NOMO-1 treated with DMSO at 0.1 percent for 48 hours (cell line): ENCODE data around the gene NPBWR2.
"Not testable (repeated sequence)": the region's sequence is repeated elsewhere in the genome, so short reads cannot be mapped to it uniquely, and the experiment has no call there.

Source experiments
- DNase-seq: peaks from one replicate; lab custom pipeline; 2025; ENCODE audit not compliant: unreplicated experiment; lab: John Stamatoyannopoulos, UW

The NPBWR2 gene

DNA sequence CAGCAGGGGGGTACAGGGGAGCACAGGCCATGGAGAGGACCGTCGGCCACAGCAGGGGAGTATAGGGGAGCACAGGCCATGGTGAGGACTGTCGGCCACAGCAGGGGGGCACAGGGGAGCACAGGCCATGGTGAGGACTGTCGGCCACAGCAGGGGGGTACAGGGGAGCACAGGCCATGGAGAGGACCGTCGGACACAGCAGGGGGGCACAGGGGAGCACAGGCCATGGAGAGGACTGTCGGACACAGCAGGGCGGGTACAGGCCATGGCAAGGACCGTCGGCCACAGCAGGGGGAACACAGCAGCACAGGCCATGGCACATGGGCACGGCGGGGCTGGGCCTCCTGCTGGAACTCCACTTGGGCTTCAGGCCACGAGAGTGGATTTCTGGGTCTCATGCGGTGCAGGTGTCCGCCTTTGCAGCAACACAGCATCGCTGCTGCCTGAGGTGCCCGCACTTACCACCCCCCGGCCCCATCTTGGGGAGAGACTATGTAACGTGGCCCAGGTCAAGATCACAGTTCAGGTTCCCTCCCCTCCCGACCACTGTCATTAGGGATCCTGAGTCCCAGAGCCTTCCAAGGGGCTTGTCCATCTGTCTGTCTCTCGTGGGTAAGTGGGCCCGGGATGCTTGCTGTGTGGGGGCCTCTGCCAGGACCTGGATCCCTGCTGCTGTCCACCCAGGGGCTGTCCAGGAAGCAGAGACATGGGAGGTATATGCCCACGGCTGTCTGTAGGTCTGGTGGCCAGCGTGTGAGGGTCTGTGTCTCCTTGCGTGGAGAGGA lies 2.5 kb downstream of the NPBWR2 start:
- DNase-seq: no peak

DNA sequence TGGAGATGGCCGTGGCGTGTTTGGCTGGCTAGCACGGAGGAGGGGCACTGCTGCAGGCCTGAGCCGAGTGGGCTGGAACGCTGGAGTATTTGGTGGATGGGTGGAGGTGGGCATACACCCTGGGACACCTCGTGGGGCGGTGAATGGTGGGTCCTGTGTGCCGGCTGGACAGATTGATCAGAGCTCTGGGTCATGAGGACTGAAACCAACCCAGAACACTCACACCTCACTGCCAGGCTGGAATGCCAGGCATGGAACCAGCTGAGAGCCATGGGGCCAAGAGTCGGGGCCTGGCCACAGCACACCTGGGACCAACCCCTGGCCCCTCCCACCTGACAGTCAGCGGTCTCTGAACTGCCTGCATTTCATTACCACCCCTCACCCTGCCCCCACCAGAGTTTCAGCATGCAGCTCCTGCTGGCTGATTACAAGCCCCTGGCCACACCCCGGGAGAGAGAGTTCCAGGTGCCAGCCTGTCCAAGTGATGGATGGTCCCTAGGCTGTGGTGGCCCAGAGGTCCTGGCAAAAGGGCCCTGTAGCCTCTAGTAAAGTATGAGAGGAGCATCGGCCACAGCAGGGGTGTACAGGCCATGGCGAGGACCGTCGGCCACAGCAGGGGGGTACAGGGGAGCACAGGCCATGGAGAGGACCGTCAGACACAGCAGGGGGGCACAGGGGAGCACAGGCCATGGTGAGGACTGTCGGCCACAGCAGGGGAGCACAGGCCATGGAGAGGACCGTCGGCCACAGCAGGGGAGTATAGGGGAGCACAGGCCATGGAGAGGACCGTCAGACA lies 3.3 kb downstream of the NPBWR2 start:
- DNase-seq: no peak

DNA sequence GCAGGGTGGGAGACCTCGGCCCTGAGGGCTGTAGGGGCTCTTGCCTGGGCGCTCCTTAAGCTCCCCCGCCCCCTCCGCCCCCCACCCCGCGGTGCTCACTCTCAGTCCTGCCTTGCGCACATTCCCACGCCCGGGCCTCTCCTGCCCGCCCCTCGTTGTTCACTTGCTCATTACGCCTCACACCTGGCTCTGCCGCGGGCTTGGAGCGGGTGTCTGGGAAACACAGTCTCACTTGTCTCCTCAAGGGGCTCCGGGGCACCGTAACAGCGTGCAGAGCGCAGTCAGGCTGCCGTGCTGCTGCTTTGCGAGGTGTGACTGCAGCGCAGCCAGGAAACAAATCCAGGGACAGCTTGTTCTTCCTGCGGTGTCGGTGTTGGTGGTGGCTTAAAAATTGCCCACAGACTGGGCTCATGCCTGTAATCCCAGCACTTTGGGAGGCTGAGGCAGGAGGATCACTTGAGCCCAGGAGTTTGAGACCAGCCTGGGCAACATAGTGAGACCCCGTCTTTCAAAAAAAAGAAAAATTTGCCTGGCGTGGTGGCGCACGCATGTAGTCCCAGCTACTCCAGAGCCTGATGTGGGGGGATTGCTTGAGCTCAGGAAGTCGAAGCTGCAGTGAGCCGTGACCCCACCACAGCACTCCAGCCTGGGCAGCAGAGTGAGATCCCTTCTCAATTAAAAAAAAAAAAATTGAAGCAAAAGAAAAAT lies 4.6 kb downstream of the NPBWR2 start:
- DNase-seq: no peak

DNA sequence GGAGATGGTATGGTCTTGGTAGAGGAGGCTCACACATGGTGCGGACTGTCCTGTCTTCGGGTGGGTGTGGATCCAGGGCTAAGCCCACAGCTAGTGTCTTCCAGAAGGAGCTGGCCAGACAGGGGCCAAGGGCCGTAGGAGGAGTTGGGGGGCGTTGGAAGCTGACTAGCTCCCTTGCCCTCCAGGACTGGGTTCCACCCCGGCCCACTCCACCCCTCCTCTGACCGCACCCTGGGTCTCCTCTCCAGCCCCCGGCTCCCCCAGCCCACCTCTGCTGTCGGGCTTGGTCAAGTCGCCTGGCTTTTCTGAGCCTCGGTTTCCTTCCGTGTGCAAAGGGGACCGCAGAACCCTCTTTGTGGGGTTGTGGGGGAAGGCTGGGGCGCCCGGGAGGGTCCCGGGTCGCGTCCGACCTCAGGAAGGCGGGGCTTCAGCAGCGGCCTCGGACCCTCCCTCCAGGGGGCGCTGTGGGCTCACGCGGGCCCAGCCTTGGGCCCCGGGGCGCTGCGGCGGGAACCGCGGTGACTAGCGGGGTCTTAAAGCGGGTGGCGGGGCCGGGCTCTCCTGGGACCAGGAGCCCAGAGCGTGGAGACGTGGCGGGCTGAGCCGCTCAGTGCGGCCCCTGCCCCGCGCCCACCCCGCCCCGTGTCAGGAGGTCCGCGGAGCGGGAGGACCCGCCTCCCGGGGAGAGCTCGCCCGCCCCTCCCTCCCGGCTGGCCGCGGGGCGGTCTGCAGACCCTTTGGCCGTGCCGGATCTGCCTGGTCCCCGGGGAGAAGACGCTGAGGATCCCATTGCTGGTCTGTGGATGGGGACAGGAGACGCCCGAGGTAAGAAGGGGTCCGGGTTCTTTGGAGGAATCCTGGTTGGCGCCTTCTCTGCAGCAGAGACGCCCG lies 5.4 kb downstream of the NPBWR2 start:
- peak; percentile 19 for DNase-seq

DNA sequence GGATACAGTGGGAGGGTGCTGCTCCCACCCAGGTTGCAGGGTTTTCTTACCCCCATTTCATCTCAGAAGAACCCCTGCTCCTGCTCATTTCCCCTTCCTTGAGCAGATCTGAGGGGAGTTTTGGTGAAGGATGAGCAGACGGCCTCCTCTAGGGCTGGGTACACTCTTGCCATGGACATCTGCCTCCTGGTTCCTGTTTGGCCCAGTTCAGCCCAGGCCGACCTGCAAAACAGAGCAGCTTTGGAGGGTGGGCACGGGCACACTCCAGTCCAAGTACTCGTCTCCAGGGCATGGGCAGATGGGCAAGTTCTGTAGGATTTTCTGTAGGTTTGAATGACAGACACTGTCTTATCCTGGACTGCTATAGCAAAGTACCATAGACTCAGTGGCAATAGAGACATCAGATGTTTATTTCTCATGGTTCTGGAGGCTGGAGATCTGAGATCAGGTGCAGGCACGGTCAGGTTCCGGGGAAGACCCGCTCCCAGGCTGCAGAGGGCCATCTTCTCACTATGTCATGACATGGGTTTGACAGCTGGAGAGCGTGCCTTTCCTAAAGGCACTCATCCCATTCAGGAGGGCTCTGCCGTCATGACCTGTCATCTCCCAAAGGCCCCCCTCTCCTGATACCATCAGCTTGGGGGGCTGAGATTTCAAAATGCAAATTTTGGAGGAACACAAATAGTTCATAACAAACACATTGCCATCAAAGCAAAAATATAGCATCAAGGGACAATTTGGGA lies 6.2 kb downstream of the NPBWR2 start:
- no peak for DNase-seq

DNA sequence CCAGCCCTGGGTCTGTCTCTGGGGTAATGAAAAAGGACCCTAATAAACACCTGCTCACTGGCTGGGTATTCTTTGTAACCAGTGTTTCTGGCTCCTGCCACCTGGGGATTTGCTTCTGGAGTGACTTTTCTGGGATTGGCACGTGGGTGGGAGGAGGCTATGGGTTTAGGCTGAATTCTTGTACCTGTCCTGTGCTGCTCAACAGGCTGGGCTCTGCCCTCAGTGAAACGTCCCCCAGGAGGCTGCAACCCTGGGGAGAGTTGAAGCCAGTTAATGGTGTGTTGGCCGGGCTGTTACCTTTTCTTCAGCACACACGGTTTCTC lies 6.8 kb downstream of the NPBWR2 start:
- DNase-seq: no peak

DNA sequence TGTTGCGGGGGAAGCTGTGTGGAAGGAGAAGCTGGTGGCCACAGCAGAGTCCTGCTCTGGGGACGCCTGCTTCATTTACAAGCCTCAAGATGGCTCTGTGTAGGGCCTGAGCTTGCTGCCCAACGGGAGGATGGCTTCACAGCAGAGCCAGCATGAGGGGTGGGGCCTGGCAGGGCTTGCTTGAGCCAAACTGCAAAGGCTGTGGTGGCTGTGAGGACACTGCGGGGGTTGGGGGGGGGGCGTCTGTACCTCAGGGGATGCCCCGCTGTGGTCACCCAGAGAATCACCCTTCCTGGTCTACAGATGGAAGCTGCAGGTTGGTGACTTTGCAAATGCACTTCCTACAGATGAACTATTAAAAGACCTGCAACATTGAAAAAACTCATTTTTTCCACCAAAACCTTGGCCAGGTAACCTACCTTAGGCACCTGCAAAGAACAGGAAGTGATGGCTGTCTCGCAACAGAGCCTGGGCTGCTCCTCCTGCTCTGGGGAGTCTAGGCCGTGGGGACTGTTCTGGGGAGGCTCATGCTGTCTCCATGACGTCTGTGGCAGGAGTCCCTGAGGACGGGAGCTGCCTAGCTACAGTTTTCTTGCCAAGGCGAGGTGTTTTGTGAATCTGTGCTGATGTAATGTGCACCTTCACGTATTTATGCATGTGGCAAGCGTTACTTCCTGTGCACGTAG lies 7.3 kb downstream of the NPBWR2 start:
- no peak for DNase-seq

DNA sequence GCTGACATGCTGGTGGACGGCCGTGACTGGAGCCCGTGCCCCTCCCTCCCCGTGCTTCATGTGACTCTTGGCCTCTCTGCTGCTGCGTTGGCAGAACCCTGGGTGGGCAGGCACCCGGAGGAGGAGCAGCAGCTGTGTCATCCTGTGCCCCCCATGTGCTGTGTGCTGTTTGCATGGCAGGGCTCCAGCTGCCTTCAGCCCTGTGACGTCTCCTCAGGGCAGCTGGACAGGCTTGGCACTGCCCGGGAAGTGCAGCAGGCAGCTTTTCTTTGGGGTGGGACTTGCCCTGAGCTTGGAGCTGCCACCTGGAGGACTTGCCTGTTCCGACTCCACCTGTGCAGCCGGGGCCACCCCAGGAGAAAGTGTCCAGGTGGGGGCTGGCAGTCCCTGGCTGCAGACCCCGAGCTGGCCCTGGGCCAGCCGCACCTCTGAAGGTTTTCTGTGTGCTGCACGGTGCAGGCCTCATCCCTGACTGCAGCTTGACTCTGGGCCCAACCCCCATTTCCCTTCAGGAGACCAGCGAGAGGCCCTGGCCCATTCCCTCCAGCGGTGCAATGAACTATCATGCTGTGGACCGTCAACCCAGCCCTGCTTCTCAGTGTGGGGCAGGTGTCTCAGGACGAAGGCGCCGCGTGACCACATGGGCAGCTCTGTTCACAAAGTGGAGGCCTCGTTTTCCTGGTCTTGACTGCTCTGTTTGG lies 8.1 kb downstream of the NPBWR2 start:
- DNase-seq: no peak

DNA sequence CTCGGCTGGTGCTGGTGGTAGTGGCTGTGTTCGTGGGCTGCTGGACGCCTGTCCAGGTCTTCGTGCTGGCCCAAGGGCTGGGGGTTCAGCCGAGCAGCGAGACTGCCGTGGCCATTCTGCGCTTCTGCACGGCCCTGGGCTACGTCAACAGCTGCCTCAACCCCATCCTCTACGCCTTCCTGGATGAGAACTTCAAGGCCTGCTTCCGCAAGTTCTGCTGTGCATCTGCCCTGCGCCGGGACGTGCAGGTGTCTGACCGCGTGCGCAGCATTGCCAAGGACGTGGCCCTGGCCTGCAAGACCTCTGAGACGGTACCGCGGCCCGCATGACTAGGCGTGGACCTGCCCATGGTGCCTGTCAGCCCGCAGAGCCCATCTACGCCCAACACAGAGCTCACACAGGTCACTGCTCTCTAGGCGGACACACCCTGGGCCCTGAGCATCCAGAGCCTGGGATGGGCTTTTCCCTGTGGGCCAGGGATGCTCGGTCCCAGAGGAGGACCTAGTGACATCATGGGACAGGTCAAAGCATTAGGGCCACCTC lies 8.8 kb downstream of the NPBWR2 start:
- DNase-seq: no peak

DNA sequence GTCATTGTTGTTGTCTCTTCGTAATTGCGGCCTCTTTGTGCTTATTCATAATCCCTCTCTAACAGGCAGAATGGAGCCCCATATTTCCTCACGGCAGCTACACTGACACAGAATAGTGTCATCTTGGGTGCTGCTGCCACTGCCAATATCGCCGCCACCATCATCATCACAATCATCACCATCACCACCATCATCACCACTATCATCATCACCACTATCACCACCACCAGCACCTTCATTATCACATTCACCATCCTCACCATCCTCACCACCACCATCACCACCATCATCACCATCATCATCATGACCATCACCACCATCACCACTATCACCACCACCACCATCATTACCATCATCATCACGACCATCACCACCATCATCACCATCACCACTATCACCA lies 10.8 kb downstream of the NPBWR2 start:
- DNase-seq: no peak

DNA sequence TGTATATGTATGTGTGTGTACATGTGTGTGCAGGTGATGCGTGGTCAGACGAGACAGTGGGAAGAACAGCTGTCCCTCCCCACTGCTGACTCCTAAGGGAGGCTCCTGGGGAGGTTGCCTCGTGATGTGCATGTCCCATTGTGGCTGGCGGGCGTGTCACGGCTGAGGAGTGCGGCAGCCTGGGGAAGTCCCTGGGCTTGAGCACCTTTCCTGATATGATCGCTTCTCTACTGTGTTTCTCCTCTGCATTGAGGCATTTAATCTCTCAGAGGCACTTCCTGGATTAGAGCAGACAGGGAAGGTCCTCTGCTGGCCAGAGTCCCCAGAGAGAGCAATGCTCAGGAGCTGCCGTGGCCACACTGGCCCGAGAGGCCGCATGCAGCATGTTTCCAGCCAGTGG lies 11.4 kb downstream of the NPBWR2 start:
- no peak for DNase-seq

DNA sequence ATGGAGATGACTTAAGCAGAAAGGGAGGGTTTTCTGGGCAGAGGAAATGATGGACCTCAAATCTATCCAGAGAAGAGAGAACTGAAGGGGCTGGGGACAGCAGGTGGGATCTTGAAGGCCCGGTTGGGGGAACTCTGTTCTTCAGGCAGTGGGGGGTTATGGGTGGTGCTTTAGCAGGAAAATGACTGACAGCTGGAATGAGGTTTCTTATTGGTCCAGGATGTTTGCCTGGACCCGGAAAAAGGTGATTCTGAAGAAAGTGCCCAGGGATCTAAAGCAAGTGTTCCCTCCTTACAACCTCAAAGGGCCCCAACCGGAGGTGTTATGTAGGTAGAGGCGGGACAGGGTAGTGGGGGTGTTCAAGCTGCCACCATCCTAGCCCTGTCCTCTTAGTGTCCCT lies 11.9 kb downstream of the NPBWR2 start:
- no peak for DNase-seq

DNA sequence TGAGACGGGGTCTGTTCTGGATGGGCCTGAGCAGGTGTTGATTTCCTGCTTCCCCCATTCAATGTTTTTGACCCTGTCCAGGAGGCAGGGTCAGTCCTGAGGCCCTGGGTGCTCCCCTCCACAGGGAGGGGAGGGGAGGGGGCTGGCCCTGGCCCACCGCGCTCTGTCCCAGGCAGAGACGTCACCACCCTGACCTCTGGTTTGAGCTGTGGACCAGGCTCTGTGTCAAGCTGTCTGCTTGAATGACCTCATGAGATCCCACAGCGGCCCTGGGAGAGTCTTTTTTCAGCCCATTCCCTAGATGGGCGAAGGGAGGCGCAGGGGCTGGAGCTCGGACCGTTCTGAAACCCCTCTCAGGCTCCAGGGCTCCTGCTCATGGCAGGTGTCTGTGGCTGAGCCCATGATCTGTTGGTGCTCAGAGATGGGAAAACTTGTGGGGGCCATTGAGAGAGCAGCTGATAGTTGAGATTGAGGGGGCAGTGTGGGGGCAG lies 14.3 kb downstream of the NPBWR2 start:
- DNase-seq: no peak

DNA sequence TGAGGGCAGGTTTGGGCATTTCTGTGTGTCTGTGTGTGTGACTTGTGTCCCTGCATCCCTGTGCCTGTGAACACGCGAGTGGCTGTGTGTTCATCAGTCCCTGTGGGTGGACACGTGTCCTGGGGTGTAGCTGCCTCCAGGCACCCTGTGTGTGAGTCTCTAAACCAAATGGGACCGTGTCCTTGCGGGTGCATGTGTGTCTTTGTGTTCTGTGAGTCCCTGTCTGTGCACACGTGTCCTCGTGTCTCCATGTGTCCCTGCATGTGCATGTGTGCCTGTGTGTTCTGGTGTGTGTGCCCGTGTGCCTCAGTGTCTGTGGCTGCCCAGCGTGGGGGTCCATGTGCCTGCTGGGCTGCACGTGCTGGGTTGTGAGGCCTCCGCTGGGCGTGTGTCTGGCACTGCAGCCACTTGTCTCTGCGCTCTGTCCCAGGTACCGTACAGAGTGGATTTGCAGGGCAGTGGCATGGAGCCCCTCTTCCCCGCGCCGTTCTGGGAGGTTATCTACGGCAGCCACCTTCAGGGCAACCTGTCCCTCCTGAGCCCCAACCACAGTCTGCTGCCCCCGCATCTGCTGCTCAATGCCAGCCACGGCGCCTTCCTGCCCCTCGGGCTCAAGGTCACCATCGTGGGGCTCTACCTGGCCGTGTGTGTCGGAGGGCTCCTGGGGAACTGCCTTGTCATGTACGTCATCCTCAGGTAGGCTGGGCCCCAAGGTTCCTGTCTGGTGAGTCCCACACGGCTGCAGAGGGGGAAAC lies 14.9 kb downstream of the NPBWR2 start:
- DNase-seq: no peak

DNA sequence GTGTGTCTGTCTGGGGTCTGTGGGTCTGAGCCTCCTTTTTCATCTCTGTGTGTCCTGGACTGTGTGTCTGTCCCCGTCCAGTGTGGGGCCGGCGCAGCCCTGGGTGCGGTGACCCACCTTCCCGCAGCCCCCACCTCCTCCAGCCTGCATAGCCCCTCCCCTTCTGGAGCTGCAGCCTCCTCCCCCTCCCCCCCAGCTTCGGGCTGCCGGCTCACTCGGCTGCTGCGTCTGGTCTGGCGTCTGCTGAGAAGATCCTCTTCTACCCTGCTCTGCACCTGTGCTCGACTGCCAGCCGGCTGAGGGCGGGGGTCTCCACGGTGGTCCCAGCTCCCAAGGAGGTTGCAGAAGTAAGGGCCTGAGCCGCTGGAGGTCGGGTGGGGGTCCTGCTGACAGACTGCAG lies 15.6 kb downstream of the NPBWR2 start:
- DNase-seq: no peak

DNA sequence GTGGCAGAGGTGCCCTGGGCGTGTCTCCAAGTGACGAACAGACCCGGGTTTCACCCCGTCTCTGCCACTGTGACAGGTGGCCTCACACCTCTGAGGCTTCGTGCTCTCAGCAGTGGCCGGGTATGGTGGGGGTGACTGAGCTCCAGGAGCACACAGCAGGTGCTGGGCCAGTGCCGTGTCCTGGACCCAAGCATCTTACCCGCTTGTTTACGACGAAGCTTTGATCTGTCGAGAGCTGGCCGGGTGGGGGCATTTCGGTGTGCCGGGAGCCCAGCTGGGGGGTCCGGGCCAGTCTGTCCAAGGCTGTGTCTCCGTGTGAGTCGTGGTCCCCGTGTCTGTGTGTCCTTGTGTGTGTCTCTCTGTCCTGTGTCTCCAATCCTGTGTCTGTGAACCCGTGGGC lies 16.0 kb downstream of the NPBWR2 start:
- DNase-seq: no peak

DNA sequence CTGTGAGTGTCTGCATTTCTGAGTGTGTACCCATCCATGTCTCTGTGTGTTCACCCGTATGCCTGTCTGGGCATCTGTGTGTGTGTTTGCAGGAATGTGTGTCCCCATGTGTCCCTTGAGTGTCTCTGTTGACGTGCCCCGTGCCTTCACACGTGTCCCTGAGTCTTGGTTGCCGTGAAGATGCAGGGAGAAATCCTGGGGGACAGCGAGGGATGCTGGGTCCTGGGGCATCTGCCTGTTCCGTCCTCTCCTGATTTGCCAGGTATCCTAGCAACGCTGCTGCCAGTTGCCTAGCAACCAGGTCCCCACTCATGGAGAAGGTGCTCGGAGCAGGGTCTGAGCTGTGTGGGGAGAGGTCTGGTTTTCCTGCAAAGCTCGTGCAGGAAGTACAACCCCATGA lies 17.2 kb downstream of the NPBWR2 start:
- no peak for DNase-seq

DNA sequence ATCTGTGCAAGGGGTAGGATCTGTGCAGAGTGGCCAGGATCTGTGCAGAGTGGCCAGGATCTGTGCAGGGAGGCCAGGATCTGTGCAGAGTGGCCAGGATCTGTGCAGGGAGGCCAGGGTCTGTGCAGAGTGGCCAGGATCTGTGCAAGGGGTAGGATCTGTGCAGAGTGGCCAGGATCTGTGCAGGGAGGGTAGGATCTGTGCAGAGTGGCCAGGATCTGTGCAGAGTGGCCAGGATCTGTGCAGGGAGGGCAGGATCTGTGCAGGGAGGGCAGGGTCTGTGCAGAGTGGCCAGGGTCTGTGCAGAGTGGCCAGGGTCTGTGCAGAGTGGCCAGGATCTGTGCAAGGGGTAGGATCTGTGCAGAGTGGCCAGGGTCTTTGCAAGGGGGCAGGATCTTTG lies 18.8 kb downstream of the NPBWR2 start:
- DNase-seq: not testable (repeated sequence)
